CD8-positive, alpha-beta memory T cell (primary cell): ENCODE measurements around the gene NATD1. TPM values are rescaled to one million over a fixed set of nuclear protein-coding genes. Genes with fewer than 3 reads are reported as not detected.
A peak's percentile ranks its signal among the peaks of the same experiment; 100 is the strongest.

Experiments
- CTCF ChIA-PET: fragments of 350-600 bp; sonication (Branson Sonifier 250); formaldehyde crosslinking; loops from one replicate; lab custom pipeline; 2021; ENCODE audit warnings: antibody characterized with exemption; lab: Charles Lee
- POLR2A ChIA-PET: fragments of 350-600 bp; sonication (Branson Sonifier 250); formaldehyde crosslinking; loops from one replicate; lab custom pipeline; 2021; ENCODE audit warnings: antibody characterized with exemption; lab: Charles Lee
- DNase-seq, 5 donors: peaks; one replicate each; pipeline versions ENCODE4 v3.0.0 to v3.0.0-alpha.2; 2020 to 2022; ENCODE audit warnings: mixed read lengths in 1 of 5
- H3K27ac ChIP-seq: one replicate; pipeline ENCODE4 v1.7.0; 2013; ENCODE audit warnings: low read depth, mild to moderate bottlenecking, low read length, moderate library complexity
- H3K27me3 ChIP-seq: 2 replicates; pipeline ENCODE4 v1.7.0; 2013; ENCODE audit warnings: low read length, mild to moderate bottlenecking; ENCODE audit not compliant: insufficient read depth, poor library complexity, severe bottlenecking
- H3K36me3 ChIP-seq: 2 replicates; pipeline ENCODE4 v1.7.0; 2013; ENCODE audit warnings: mild to moderate bottlenecking, low read length, moderate library complexity; ENCODE audit not compliant: insufficient read depth
- H3K4me1 ChIP-seq: 2 replicates; pipeline ENCODE4 v1.7.0; 2013; ENCODE audit warnings: mild to moderate bottlenecking, low read length, moderate library complexity; ENCODE audit not compliant: insufficient read depth
- H3K4me3 ChIP-seq: 2 replicates; pipeline ENCODE4 v1.7.0; 2013; ENCODE audit warnings: mild to moderate bottlenecking, low read length
- H3K9me3 ChIP-seq: 2 replicates; pipeline ENCODE4 v1.7.0; 2013; ENCODE audit warnings: mild to moderate bottlenecking, low read length
- H3K27ac Mint-ChIP-seq, 8 donors: one replicate each; pipeline ENCODE4 v1.8.0; 2020 to 2021; ENCODE audit warnings: mixed read lengths in 8 of 8, mild to moderate bottlenecking in 6 of 8, inconsistent platforms in 3 of 8, moderate library complexity in 3 of 8
- H3K27me3 Mint-ChIP-seq, 2 donors: one replicate each; pipeline ENCODE4 v1.8.0; 2020 to 2021; ENCODE audit warnings: mixed read lengths in 2 of 2, mild to moderate bottlenecking in 1 of 2, moderate library complexity in 1 of 2
- H3K36me3 Mint-ChIP-seq, 3 donors: one replicate each; pipeline ENCODE4 v1.8.0; 2020 to 2021; ENCODE audit warnings: mixed read lengths in 3 of 3, inconsistent platforms in 1 of 3, mild to moderate bottlenecking in 1 of 3
- H3K4me1 Mint-ChIP-seq, 3 donors: one replicate each; pipeline ENCODE4 v1.8.0; 2020 to 2021; ENCODE audit warnings: mixed read lengths in 3 of 3, inconsistent platforms in 1 of 3, mild to moderate bottlenecking in 1 of 3
- H3K4me3 Mint-ChIP-seq, 7 donors: one replicate each; pipeline ENCODE4 v1.8.0; 2020 to 2021; ENCODE audit warnings: mixed read lengths in 7 of 7, mild to moderate bottlenecking in 6 of 7, moderate library complexity in 4 of 7, inconsistent platforms in 2 of 7
- H3K9me3 Mint-ChIP-seq, 5 donors: one replicate each; pipeline ENCODE4 v1.8.0; 2020 to 2022; ENCODE audit warnings: mixed read lengths in 5 of 5, mild to moderate bottlenecking in 3 of 5, moderate library complexity in 2 of 5, inconsistent platforms in 1 of 5
- polyA plus RNA-seq: library from polyadenylated mRNA; unstranded; fragments of 300-500 nt; fragmentation: Illumina TruSeq; gene quantifications from one replicate; pipeline ENCODE4 v1.2.3, GENCODE V29; 2021
- total RNA-seq, 2 experiments: library from RNA; stranded (reverse); gene quantifications; one replicate each; pipeline ENCODE4 v1.2.3, GENCODE V29; 2021

Gene NATD1
- total and polyA plus RNA-seq, 3 experiments from 2014 or later: 2.7 to 3.0 (median 2.8) TPM

DNA sequence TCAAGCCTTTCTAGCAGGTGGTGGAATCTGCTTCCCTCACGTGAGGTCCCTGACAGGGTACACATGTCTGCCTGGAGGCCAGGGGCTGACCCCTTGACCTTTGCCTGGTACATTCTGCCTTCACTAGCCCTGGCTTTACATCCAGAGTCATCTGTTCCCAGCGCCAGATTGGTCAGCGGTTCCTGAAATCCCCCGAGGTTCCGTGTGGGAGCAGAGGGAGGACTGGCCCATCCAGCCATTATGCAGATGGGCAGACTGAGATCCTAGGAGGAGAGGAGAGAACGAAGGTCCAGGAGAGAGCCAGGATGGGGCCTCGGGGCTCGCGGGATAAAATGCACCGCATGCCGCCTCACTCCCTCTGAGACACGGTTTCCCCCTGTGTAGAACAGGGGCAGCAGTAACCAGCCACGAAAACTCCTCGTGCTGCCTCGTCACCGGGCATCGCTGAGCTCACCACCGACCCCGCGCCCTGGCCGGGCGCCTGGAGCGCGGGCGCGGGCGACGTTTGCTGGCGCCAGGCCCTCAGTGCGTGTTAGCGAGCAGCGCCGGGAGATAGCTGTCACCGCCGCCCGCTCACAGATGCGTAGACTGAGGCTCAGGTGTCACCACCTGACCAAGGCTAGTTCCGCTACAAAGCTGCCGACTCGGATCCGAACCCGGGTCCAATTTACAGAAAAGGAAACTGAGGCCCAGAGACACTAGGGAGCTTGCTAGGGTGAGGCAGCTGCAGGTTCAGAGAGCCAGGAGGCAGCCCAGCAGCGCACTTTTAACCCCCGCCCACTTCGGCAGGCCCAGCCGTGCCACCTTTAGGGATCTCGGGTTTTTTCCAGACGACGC, 30.5 kb upstream of the NATD1 start:
- ChIA-PET CTCF (interaction anchor here (0.8 to 3.0 kb wide), 3 partner anchors 15 to 229 kb away, joined by 3 to 29 read pairs (median 3); no protein-coding TSS in a partner anchor), POLR2A (interaction anchor here (0.6 to 0.9 kb wide), 2 partner anchors 30 to 240 kb away, joined by 3 to 5 read pairs; partner anchors contain the start of gene NATD1)
- Histone ChIP-seq H3K9me3 (no peaks in the 10 kb centered on the region), H3K27me3 (no peaks in the 10 kb centered on the region), H3K4me1 (peaks cover 53% of the 10 kb centered on the region), H3K36me3 (no peaks in the 10 kb centered on the region), H3K4me3 (peak overlapping the region; percentile 63), H3K27ac (peak overlapping the region; percentile 81)
- Mint-ChIP-seq H3K27me3 (peaks cover 0 to 1% of the 10 kb centered on the region in 2 donors), H3K9me3 (no peaks in the 10 kb centered on the region), H3K36me3 (peaks cover 0 to 20% (median 0%) of the 10 kb centered on the region in 3 donors), H3K4me3 (peak overlapping the region; percentile 93 to 98 (median 97)), H3K4me1 (peaks cover 53 to 64% (median 56%) of the 10 kb centered on the region in 3 donors), H3K27ac (peak overlapping the region; percentile 96 to 100 (median 99))
- DNase-seq: peak in 1 of 5 donors; percentile 49

DNA sequence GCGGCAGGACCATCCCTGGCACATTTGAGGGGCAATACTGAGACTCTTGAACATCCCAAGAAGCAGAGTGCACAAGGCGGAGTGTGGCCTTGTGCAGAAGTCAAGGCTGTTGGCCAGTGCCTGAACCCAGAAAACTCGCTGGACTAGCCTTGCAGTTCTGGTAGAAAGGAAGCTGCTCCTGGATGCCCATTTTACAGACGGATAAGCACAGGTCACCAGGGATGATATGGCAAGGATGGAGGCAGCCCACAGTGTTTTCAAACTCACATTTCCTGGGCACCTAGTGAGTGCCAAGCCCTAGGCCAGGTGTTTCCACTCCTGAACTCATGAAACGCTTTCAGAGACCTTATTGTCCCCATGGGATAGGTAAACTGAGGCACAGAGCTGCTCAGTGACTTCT, 29.6 kb upstream of the NATD1 start:
- Histone ChIP-seq H3K27me3 (no peaks in the 10 kb centered on the region), H3K4me3 (no peak overlapping the region), H3K36me3 (no peaks in the 10 kb centered on the region), H3K27ac (no peak overlapping the region), H3K9me3 (no peaks in the 10 kb centered on the region), H3K4me1 (peaks cover 52% of the 10 kb centered on the region)
- no peak for DNase-seq
- CTCF ChIA-PET: interaction anchor here (3.0 kb wide), 1 partner anchor 230 kb away, joined by 29 read pairs; no protein-coding TSS in a partner anchor
- peak overlapping the region; percentile 65 to 98 (median 87) for H3K4me3 Mint-ChIP-seq
- peak overlapping the region in 6 of 8 donors; percentile 71 to 99 (median 92) for H3K27ac Mint-ChIP-seq
- H3K4me1 Mint-ChIP-seq: peaks cover 51 to 62% (median 54%) of the 10 kb centered on the region in 3 donors
- POLR2A ChIA-PET: no interaction called here
- H3K36me3 Mint-ChIP-seq: peaks cover 0 to 20% (median 0%) of the 10 kb centered on the region in 3 donors
- H3K27me3 Mint-ChIP-seq: peaks cover 0 to 1% of the 10 kb centered on the region in 2 donors
- H3K9me3 Mint-ChIP-seq: no peaks in the 10 kb centered on the region

DNA sequence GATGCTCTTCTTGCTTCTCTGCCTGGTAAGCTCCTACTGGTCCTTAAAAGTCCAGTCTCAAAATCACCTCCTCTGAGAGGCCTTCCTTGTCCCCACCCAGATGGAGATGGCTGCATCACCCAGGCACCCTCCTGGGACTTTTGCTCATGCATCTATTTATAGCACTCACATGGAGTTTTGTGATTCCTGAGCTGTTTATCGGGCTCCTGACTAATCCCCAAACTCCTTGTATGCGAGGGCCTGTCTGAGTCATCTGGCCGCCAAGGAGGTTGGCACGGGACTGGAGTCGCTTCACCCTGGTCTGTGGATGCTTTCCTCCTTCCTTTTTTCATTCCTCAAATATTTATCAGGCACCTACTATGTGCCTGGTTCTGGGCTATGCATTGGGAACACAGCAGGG, 29.0 kb upstream of the NATD1 start:
- peak overlapping the region in 4 of 8 donors; percentile 85 to 99 (median 92) for H3K27ac Mint-ChIP-seq
- ChIA-PET POLR2A (no interaction called here), CTCF (interaction anchor here (3.0 kb wide), 1 partner anchor 231 kb away, joined by 29 read pairs; no protein-coding TSS in a partner anchor)
- H3K9me3 Mint-ChIP-seq: no peaks in the 10 kb centered on the region
- H3K27me3 Mint-ChIP-seq: peaks cover 0 to 1% of the 10 kb centered on the region in 2 donors
- H3K4me3 ChIP-seq: no peak overlapping the region
- no peaks in the 10 kb centered on the region for H3K36me3 ChIP-seq
- no peaks in the 10 kb centered on the region for H3K27me3 ChIP-seq
- peak overlapping the region; percentile 40 to 98 (median 79) for H3K4me3 Mint-ChIP-seq
- DNase-seq: no peak
- peaks cover 48 to 58% (median 48%) of the 10 kb centered on the region in 3 donors for H3K4me1 Mint-ChIP-seq
- no peaks in the 10 kb centered on the region for H3K9me3 ChIP-seq
- H3K36me3 Mint-ChIP-seq: peaks cover 0 to 20% (median 0%) of the 10 kb centered on the region in 3 donors
- peaks cover 52% of the 10 kb centered on the region for H3K4me1 ChIP-seq
- H3K27ac ChIP-seq: no peak overlapping the region

DNA sequence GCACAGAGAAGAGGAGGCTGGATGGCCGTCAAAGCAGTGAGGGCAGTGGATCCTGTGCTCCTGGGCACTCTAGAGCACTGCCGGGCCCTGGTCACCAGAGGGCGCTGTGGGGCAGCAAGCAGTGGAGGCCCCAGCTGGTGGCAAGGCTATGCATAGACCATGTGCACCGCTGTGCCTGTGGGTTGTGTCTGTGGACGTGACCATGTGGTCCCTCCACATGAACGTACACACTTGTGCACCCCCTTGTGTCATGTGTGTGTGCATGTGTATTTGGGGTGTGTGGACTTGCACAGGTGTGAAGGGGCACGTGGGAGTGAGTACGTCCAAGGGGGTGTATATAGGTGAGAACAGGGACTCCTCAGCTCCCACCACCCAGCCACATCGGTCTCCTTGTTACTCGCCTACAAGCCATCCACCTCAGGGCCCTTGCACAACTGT, 26.9 kb upstream of the NATD1 start:
- DNase-seq: peak; percentile 78 to 90 (median 82)
- no peaks in the 10 kb centered on the region for H3K9me3 ChIP-seq
- H3K27ac ChIP-seq: no peak overlapping the region
- peaks cover 53% of the 10 kb centered on the region for H3K4me1 ChIP-seq
- H3K4me1 Mint-ChIP-seq: peaks cover 37 to 55% (median 43%) of the 10 kb centered on the region in 3 donors
- peaks cover 0 to 8% (median 0%) of the 10 kb centered on the region in 3 donors for H3K36me3 Mint-ChIP-seq
- H3K36me3 ChIP-seq: no peaks in the 10 kb centered on the region
- CTCF ChIA-PET: interaction anchor here (0.7 to 3.1 kb wide), 17 partner anchors 8 to 237 kb away, joined by 3 to 38 read pairs (median 4); partner anchors contain the start of gene NATD1
- no peaks in the 10 kb centered on the region for H3K9me3 Mint-ChIP-seq
- H3K4me3 Mint-ChIP-seq: peak overlapping the region in 3 of 7 donors; percentile 12 to 60 (median 60)
- H3K4me3 ChIP-seq: no peak overlapping the region
- peaks cover 0 to 3% of the 10 kb centered on the region in 2 donors for H3K27me3 Mint-ChIP-seq
- POLR2A ChIA-PET: no interaction called here
- peak overlapping the region in 7 of 8 donors; percentile 62 to 94 (median 77) for H3K27ac Mint-ChIP-seq
- no peaks in the 10 kb centered on the region for H3K27me3 ChIP-seq

DNA sequence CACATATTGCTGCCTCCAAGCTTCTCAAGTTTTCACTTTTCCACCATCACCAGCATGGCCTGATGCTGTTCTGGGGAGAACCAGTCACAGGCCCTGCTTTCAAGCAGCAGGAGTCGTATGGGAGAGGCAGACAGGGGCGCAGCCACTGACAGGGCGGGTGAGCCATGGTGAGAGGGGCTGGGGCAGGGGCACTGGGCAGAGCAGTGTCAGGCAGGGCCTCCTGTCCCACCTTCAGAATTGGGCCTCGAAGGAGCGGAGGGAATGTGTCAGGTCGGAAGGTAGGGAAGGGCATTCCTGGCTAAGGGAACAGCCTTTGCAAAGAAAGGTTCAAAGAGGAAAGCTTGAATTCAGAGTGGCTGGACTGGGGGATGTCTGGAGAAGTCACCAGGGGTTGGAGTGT, 26.4 kb upstream of the NATD1 start:
- ChIA-PET CTCF (interaction anchor here (0.6 to 3.1 kb wide), 18 partner anchors 9 to 236 kb away, joined by 3 to 38 read pairs (median 4); partner anchors contain the start of gene NATD1), POLR2A (no interaction called here)
- Histone ChIP-seq H3K27me3 (no peaks in the 10 kb centered on the region), H3K4me1 (peaks cover 54% of the 10 kb centered on the region), H3K36me3 (no peaks in the 10 kb centered on the region), H3K9me3 (no peaks in the 10 kb centered on the region), H3K27ac (no peak overlapping the region), H3K4me3 (no peak overlapping the region)
- H3K9me3 Mint-ChIP-seq: no peaks in the 10 kb centered on the region
- peak overlapping the region in 2 of 7 donors; percentile 12 to 60 for H3K4me3 Mint-ChIP-seq
- no peak for DNase-seq
- peaks cover 0 to 5% (median 0%) of the 10 kb centered on the region in 3 donors for H3K36me3 Mint-ChIP-seq
- peaks cover 0 to 3% of the 10 kb centered on the region in 2 donors for H3K27me3 Mint-ChIP-seq
- H3K4me1 Mint-ChIP-seq: peaks cover 41 to 58% (median 45%) of the 10 kb centered on the region in 3 donors
- peak overlapping the region in 6 of 8 donors; percentile 66 to 94 (median 80) for H3K27ac Mint-ChIP-seq

DNA sequence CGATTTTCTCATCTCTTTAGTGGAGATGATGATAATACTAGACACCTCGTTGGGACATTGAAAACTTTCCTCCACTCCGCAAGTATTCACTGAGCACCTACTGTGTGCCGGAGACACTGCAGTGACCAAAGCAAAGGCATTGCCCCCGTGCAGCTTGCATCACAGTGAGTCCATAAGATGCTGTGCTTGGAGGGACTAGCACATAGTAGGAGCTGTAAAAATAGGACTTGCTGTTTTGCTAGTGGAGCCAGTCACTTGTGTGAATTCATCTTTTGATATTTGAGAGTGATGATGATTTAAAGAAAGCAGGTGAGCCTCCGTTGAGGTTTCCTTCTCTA, 26.0 kb upstream of the NATD1 start:
- Mint-ChIP-seq H3K4me3 (peak overlapping the region in 1 of 7 donors; percentile 25), H3K27me3 (peaks cover 0 to 3% of the 10 kb centered on the region in 2 donors), H3K36me3 (peaks cover 0 to 1% (median 0%) of the 10 kb centered on the region in 3 donors), H3K27ac (peak overlapping the region in 3 of 8 donors; percentile 45 to 90 (median 66)), H3K9me3 (no peaks in the 10 kb centered on the region), H3K4me1 (peaks cover 41 to 58% (median 45%) of the 10 kb centered on the region in 3 donors)
- no peaks in the 10 kb centered on the region for H3K9me3 ChIP-seq
- no peak for DNase-seq
- no peak overlapping the region for H3K4me3 ChIP-seq
- no peak overlapping the region for H3K27ac ChIP-seq
- no peaks in the 10 kb centered on the region for H3K36me3 ChIP-seq
- ChIA-PET CTCF (interaction anchor here (0.6 to 3.1 kb wide), 14 partner anchors 9 to 248 kb away, joined by 3 to 38 read pairs (median 4); partner anchors contain the start of gene NATD1), POLR2A (no interaction called here)
- peaks cover 54% of the 10 kb centered on the region for H3K4me1 ChIP-seq
- H3K27me3 ChIP-seq: no peaks in the 10 kb centered on the region

DNA sequence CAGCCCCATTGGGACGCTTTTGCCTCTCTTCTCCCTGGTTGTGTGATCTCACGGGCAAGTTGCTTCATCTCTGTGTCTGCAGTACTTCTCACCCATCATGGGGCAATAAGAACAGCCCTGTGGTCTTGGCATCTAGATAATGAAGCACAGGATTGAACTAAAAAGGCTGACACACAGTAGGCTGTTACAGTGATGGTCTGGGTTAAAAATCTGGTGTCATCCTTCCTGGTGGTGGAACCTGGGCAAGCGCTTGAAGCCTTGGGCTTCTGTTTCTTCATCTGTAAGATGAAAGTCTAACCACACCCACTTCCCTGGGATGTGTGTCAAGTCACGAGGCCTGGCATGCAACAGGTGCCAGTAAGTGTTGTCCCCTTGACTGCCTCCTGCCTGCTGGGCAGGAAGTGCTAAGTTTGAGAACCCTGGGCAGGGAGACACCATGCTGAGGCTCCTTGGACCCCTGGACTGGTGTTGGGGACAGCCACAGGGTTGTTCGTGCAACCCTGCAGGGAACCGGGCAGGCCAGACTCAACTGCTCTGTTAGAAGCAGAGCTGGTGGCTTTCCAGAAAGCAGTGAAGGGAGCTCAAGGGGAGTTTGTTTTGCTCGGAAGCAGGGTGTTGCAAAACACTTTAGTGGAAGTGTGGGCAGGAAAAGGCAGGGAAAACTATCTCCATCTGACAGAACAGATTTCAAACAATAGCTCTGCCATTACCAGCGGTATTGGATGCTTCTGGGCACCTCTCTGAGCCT, 25.4 kb upstream of the NATD1 start:
- Histone ChIP-seq H3K36me3 (no peaks in the 10 kb centered on the region), H3K4me3 (no peak overlapping the region), H3K27me3 (no peaks in the 10 kb centered on the region), H3K27ac (no peak overlapping the region), H3K4me1 (peaks cover 50% of the 10 kb centered on the region), H3K9me3 (no peaks in the 10 kb centered on the region)
- Mint-ChIP-seq H3K9me3 (no peaks in the 10 kb centered on the region), H3K27ac (peak overlapping the region; percentile 43 to 94 (median 86)), H3K36me3 (peaks cover 0 to 1% (median 0%) of the 10 kb centered on the region in 3 donors), H3K27me3 (peaks cover 0 to 3% of the 10 kb centered on the region in 2 donors), H3K4me3 (peak overlapping the region in 6 of 7 donors; percentile 3 to 63 (median 54)), H3K4me1 (peaks cover 41 to 58% (median 45%) of the 10 kb centered on the region in 3 donors)
- peak in 3 of 5 donors; percentile 41 to 70 (median 52) for DNase-seq
- ChIA-PET POLR2A (no interaction called here), CTCF (interaction anchor here (0.6 to 3.1 kb wide), 13 partner anchors 9 to 248 kb away, joined by 3 to 38 read pairs (median 5); partner anchors contain the start of gene NATD1)
